K562 (cell line): ENCODE results near the gene CC2D1A. TPM values are rescaled to one million over a fixed set of nuclear protein-coding genes. Genes with fewer than 3 reads are reported as not detected.

Experiments
- ATAC-seq: fragments of 200-7000 bp; cut with Tn5 transposase; 3 replicates; pipeline ENCODE4 v1.9.1; 2020; ENCODE audit warnings: moderate library complexity
- BruUV-seq: library from RNA; stranded (reverse); fragments of 400-500 nt; replicated peaks from 2 replicates; lab custom pipeline; 2021; lab: Mats Ljungman, UMichigan
- CTCF ChIA-PET: fragments of 300-600 bp; formaldehyde crosslinking; extraction: SDS; loops from one replicate; lab custom pipeline; 2021; ENCODE audit warnings: low intra/inter-chr PET ratio; lab: Yijun Ruan, JAX
- POLR2A ChIA-PET: fragments of 300-600, 350-650 bp; sonication (Branson Sonifier 250); formaldehyde crosslinking; extraction: SDS; loops from one replicate; lab custom pipeline; 2021; ENCODE audit warnings: antibody characterized with exemption, inconsistent platforms; lab: Yijun Ruan, JAX
- DNase-seq, 4 experiments: peaks; one replicate each; pipeline versions ENCODE4 v3.0.0 to v3.0.0-alpha.2; 2011 to 2018; ENCODE audit warnings: low spot score in 3 of 4, mixed read lengths in 3 of 4; ENCODE audit errors: extremely low read depth in 1 of 4
- FAIRE-seq: peaks from 2 replicates; lab custom pipeline; 2011; peaks lifted over from hg19 to GRCh38; lab: Jason Lieb, UNC
- H2AFZ ChIP-seq: 2 replicates; pipeline ENCODE4 v1.6.0; 2011; ENCODE audit warnings: low read depth, low read length, control low read depth, inconsistent platforms
- H3K27ac ChIP-seq: fragments of 200-600 bp; 3 replicates; pipeline ENCODE4 v1.8.0; 2011; ENCODE audit warnings: low read depth, mild to moderate bottlenecking, control low read depth, inconsistent platforms, low read length, moderate library complexity, mixed read lengths; ENCODE audit errors: extremely low read depth
- H3K27me3 ChIP-seq, 2 experiments: fragments of 300-600 bp in 1 of 2; 2 replicates in 1 of 2; 3 replicates in 1 of 2; pipeline versions ENCODE4 v1.6.0 to v1.8.0; 2011; ENCODE audit warnings: inconsistent platforms in 2 of 2, low read length in 2 of 2, mild to moderate bottlenecking in 1 of 2, mixed read lengths in 1 of 2, moderate library complexity in 1 of 2; ENCODE audit not compliant: control insufficient read depth in 2 of 2, insufficient read depth in 2 of 2
- H3K36me3 ChIP-seq: fragments of 300-600 bp; 3 replicates; pipeline ENCODE4 v1.8.0; 2011; ENCODE audit warnings: mild to moderate bottlenecking, low read length, inconsistent platforms; ENCODE audit not compliant: control insufficient read depth, insufficient read depth
- H3K4me1 ChIP-seq, 2 experiments: fragments of 200-600 bp in 1 of 2; replicated peaks in 1 of 2; 2 replicates in 1 of 2; 3 replicates in 1 of 2; pipeline versions ENCODE4 v1.5.1 to v1.8.0; 2011; ENCODE audit warnings: inconsistent platforms in 2 of 2, low read length in 2 of 2, mild to moderate bottlenecking in 1 of 2, mixed read lengths in 1 of 2, moderate library complexity in 1 of 2; ENCODE audit not compliant: control insufficient read depth in 2 of 2, insufficient read depth in 2 of 2
- H3K4me2 ChIP-seq: 2 replicates; pipeline ENCODE4 v1.6.1; 2011; ENCODE audit warnings: low read length, control low read depth, inconsistent platforms, mixed read lengths; ENCODE audit not compliant: insufficient read depth
- H3K4me3 ChIP-seq: fragments of 200-600 bp; sonication (generic), shearing (Covaris generic); 2 replicates; pipeline ENCODE4 v1.5.1; 2016; ENCODE audit warnings: control low read depth, inconsistent platforms
- H3K79me2 ChIP-seq: fragments of 200-600 bp; 3 replicates; pipeline ENCODE4 v1.8.0; 2011; ENCODE audit warnings: low read length, inconsistent platforms; ENCODE audit not compliant: control insufficient read depth, insufficient read depth
- H3K9ac ChIP-seq, 2 experiments: 2 replicates each; pipeline versions ENCODE4 v1.6.0 to v1.6.1; 2011; ENCODE audit warnings: low read depth in 2 of 2, low read length in 2 of 2, control low read depth in 1 of 2, inconsistent platforms in 1 of 2, mild to moderate bottlenecking in 1 of 2, mixed read lengths in 1 of 2; ENCODE audit not compliant: insufficient read depth in 1 of 2
- H3K9me1 ChIP-seq: one replicate; pipeline ENCODE4 v1.6.0; 2011; ENCODE audit warnings: inconsistent platforms, mild to moderate bottlenecking, low read length, moderate library complexity; ENCODE audit not compliant: control insufficient read depth, insufficient read depth
- H3K9me3 ChIP-seq: replicated peaks from 2 replicates; pipeline ENCODE4 v1.5.1; 2011; ENCODE audit warnings: low read depth, low read length, inconsistent platforms; ENCODE audit not compliant: control insufficient read depth, insufficient read depth
- H4K20me1 ChIP-seq: replicated peaks from 2 replicates; pipeline ENCODE4 v1.6.1; 2011; ENCODE audit warnings: low read length, inconsistent platforms, mixed read lengths; ENCODE audit not compliant: control insufficient read depth, insufficient read depth
- ARID1B ChIP-seq: fragments of 450-650 bp; IDR thresholded peaks from 2 replicates; pipeline ENCODE4 v1.6.1; 2016; ENCODE audit warnings: antibody characterized with exemption, mild to moderate bottlenecking, inconsistent platforms
- CHCHD3 ChIP-seq: fragments of 250-450 bp; sonication (Bioruptor Pico); IDR thresholded peaks from 2 replicates; pipeline ENCODE4 v2.1.2; 2022; ENCODE audit warnings: mild to moderate bottlenecking
- HMG20A ChIP-seq: fragments of 450-650 bp; formaldehyde crosslinking; conservative IDR thresholded peaks from 2 replicates; pipeline ENCODE4 v1.4.0; 2020; ENCODE audit warnings: mild to moderate bottlenecking, mixed read lengths
- HMGXB4 ChIP-seq: sonication (generic); formaldehyde crosslinking; IDR thresholded peaks from 2 replicates; pipeline ENCODE4 v1.8.1; 2023; ENCODE audit warnings: mild to moderate bottlenecking, missing genetic modification reagents
- KDM1A ChIP-seq, 2 experiments: fragments of 450-650 bp; IDR thresholded peaks; 2 replicates each; pipeline ENCODE4 v1.6.1; 2016; ENCODE audit warnings: mild to moderate bottlenecking in 2 of 2
- NFXL1 ChIP-seq: fragments of 450-650 bp; formaldehyde crosslinking; IDR thresholded peaks from 2 replicates; pipeline ENCODE4 v1.4.0; 2021; ENCODE audit warnings: mild to moderate bottlenecking
- RBBP5 ChIP-seq: fragments of 200-600 bp; sonication (generic); IDR thresholded peaks from 2 replicates; pipeline ENCODE4 v1.6.1; 2012; ENCODE audit warnings: borderline replicate concordance, mild to moderate bottlenecking, low read length, control low read depth, inconsistent platforms; ENCODE audit not compliant: insufficient read depth, poor library complexity, severe bottlenecking
- RFX5 ChIP-seq: IDR thresholded peaks from 2 replicates; pipeline ENCODE4 v1.6.1; 2011; ENCODE audit warnings: low read depth, mild to moderate bottlenecking, improper control_type of control experiment, low read length
- SAP30 ChIP-seq: fragments of 200-600 bp; sonication (generic); IDR thresholded peaks from 2 replicates; pipeline ENCODE4 v1.6.1; 2012; ENCODE audit warnings: borderline replicate concordance, low read depth, mild to moderate bottlenecking, moderate library complexity, low read length, control low read depth, inconsistent platforms; ENCODE audit not compliant: insufficient read depth, poor library complexity, severe bottlenecking
- SETDB1 ChIP-seq: IDR thresholded peaks from one replicate; pipeline ENCODE4 v1.6.1; 2012; ENCODE audit warnings: low read length, control low read depth, inconsistent platforms
- SMAD3 ChIP-seq: fragments of 450-650 bp; formaldehyde crosslinking; conservative IDR thresholded peaks from 2 replicates; pipeline ENCODE4 v1.4.0; 2020; ENCODE audit warnings: mild to moderate bottlenecking
- ZBTB26 ChIP-seq: fragments of 450-650 bp; formaldehyde crosslinking; IDR thresholded peaks from 2 replicates; pipeline ENCODE4 v1.4.0; 2022; ENCODE audit warnings: missing genetic modification characterization
- ZNF232 ChIP-seq: sonication (generic); formaldehyde crosslinking; IDR thresholded peaks from 2 replicates; pipeline ENCODE4 v1.8.0; 2022; ENCODE audit warnings: mild to moderate bottlenecking, missing genetic modification reagents
- WGBS: fragments of 100-300 bp; shearing (Covaris generic); methylation state at CpG from one replicate; pipeline ENCODE4 v1.1.6; 2016; ENCODE audit warnings: low coverage, mixed read lengths; ENCODE audit not compliant: insufficient coverage; ENCODE audit errors: missing lambda C conversion rate; 5-methylcytosine and 5-hydroxymethylcytosine counted together
- in situ Hi-C: fragments of 300-500 bp; cut with MboI; formaldehyde crosslinking; loops from 4 replicates; pipeline ENCODE4 v1.15.0; 2018; ENCODE audit warnings: inconsistent platforms, mixed read lengths
- intact Hi-C: fragments of 100-400 bp; cut with micrococcal nuclease; formaldehyde crosslinking; loops from 2 replicates; pipeline ENCODE4 v1.14.2; 2022
- polyA plus RNA-seq, 8 experiments: library from polyadenylated mRNA; depleted of rRNA in 4 of 8; stranded (reverse) in 5 of 8; unstranded in 3 of 8; fragments of >200 nt; fragmentation: Nextera tagmentation in 2 of 8; fragmentation: Illumina TruSeq in 1 of 8; extraction: Ambion mirVana in 2 of 8; extraction: Trizol in 1 of 8; gene quantifications; 2 replicates each; pipeline versions ENCODE4 v1.2.1 to v1.2.3, GENCODE V29; 2011 to 2014; ENCODE audit warnings: inconsistent platforms in 1 of 8, missing spikeins in 1 of 8
- total RNA-seq, 7 experiments: library from RNA; depleted of rRNA in 6 of 7; stranded (reverse); fragments of >200 nt in 6 of 7; fragmentation: Illumina TruSeq in 2 of 7; extraction: Trizol in 2 of 7; gene quantifications; 2 replicates each; pipeline versions ENCODE4 v1.2.1 to v1.2.3, GENCODE V29; 2011 to 2021; ENCODE audit warnings: low replicate concordance in 1 of 7
- TF ChIP-seq, protein P1 (sequence below): fragments of 250-450 bp; sonication (Bioruptor Pico); IDR thresholded peaks from 2 replicates; pipeline ENCODE4 v1.4.0; 2020

Gene CC2D1A
- total and polyA plus RNA-seq, 9 of the 15 experiments (the other 6 are each of a cell fraction or from before 2014, with no cell fraction given) = 0.32 to 31.0 (median 12.9) TPM

- POLR2A ChIA-PET = interaction anchor here (0.7 kb wide), 1 partner anchor 122 kb away, joined by 3 read pairs; no protein-coding TSS in a partner anchor
- H3K36me3 ChIP-seq = no peaks in the 10 kb centered on the region
- H3K9me1 ChIP-seq = no peaks in the 10 kb centered on the region
- no peak overlapping the region for H3K27ac ChIP-seq
- no peak overlapping the region for H3K9ac ChIP-seq
- BruUV-seq = no TSS peak
- in situ Hi-C loops = loop anchor here (10.0 kb wide), 1 partner anchor 611 kb away; no protein-coding TSS in a partner anchor
- no peak for DNase-seq
- H3K4me2 ChIP-seq = no peak overlapping the region
- no peak for FAIRE-seq
- H2AFZ ChIP-seq = no peak overlapping the region
- H3K4me3 ChIP-seq = no peak overlapping the region
- no peaks in the 10 kb centered on the region for H3K79me2 ChIP-seq
- WGBS = 50% methylated on average over 12 of the region's 35 CpGs
- H3K9me3 ChIP-seq = no peaks in the 10 kb centered on the region
- no peak for ATAC-seq
- intact Hi-C loops = no loop called here
- H3K27me3 ChIP-seq = no peaks in the 10 kb centered on the region
- CTCF ChIA-PET = no interaction called here
- no peaks in the 10 kb centered on the region for H4K20me1 ChIP-seq
- peaks cover 6 to 36% of the 10 kb centered on the region in 2 experiments for H3K4me1 ChIP-seq
- no peak for TF ChIP-seq HMG20A (CRISPR knock-in tag)
- TF ChIP-seq ARID1B = no peak
- no peak for TF ChIP-seq ZBTB26 (CRISPR knock-in tag)
- TF ChIP-seq ZNF232 (CRISPR knock-in tag) = no peak
- no peak for TF ChIP-seq CHCHD3
- TF ChIP-seq SMAD3 (CRISPR knock-in tag) = no peak
- no peak for TF ChIP-seq HMGXB4 (CRISPR knock-in tag)
- TF ChIP-seq RFX5 = no peak
- TF ChIP-seq SAP30 = no peak
- TF ChIP-seq, protein P1, sequence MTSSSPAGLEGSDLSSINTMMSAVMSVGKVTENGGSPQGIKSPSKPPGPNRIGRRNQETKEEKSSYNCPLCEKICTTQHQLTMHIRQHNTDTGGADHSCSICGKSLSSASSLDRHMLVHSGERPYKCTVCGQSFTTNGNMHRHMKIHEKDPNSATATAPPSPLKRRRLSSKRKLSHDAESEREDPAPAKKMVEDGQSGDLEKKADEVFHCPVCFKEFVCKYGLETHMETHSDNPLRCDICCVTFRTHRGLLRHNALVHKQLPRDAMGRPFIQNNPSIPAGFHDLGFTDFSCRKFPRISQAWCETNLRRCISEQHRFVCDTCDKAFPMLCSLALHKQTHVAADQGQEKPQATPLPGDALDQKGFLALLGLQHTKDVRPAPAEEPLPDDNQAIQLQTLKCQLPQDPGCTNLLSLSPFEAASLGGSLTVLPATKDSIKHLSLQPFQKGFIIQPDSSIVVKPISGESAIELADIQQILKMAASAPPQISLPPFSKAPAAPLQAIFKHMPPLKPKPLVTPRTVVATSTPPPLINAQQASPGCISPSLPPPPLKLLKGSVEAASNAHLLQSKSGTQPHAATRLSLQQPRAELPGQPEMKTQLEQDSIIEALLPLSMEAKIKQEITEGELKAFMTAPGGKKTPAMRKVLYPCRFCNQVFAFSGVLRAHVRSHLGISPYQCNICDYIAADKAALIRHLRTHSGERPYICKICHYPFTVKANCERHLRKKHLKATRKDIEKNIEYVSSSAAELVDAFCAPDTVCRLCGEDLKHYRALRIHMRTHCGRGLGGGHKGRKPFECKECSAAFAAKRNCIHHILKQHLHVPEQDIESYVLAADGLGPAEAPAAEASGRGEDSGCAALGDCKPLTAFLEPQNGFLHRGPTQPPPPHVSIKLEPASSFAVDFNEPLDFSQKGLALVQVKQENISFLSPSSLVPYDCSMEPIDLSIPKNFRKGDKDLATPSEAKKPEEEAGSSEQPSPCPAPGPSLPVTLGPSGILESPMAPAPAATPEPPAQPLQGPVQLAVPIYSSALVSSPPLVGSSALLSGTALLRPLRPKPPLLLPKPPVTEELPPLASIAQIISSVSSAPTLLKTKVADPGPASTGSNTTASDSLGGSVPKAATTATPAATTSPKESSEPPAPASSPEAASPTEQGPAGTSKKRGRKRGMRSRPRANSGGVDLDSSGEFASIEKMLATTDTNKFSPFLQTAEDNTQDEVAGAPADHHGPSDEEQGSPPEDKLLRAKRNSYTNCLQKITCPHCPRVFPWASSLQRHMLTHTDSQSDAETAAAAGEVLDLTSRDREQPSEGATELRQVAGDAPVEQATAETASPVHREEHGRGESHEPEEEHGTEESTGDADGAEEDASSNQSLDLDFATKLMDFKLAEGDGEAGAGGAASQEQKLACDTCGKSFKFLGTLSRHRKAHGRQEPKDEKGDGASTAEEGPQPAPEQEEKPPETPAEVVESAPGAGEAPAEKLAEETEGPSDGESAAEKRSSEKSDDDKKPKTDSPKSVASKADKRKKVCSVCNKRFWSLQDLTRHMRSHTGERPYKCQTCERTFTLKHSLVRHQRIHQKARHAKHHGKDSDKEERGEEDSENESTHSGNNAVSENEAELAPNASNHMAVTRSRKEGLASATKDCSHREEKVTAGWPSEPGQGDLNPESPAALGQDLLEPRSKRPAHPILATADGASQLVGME = no peak
- TF ChIP-seq KDM1A (IDR thresholded peaks at IDR 0.05) = no peak
- no peak for TF ChIP-seq SETDB1
- TF ChIP-seq RBBP5 = no peak
- TF ChIP-seq NFXL1 = no peak
Observed at GRCh38 chr19:13873834-13874515, 32.0 kb upstream of the CC2D1A start.
